SK-N-SH (cell line): ENCODE measurements around the gene SCTR. TPM values are rescaled to one million over a fixed set of nuclear protein-coding genes. Genes with fewer than 3 reads are reported as not detected.

ENCODE experiments used
- CTCF ChIA-PET: fragments of 300-600, 350-600 bp; formaldehyde crosslinking; extraction: SDS; loops from one replicate; lab custom pipeline; 2021; lab: Yijun Ruan, JAX
- POLR2A ChIA-PET: fragments of 350-600 bp; sonication (Branson Sonifier 250); formaldehyde crosslinking; extraction: SDS; loops from one replicate; lab custom pipeline; 2020; ENCODE audit warnings: antibody characterized with exemption, inconsistent platforms; lab: Yijun Ruan, JAX
- DNase-seq: peaks from one replicate; pipeline ENCODE4 v3.0.0; 2012
- H2AFZ ChIP-seq: fragments of 200-600 bp; sonication (generic); 2 replicates; pipeline ENCODE4 v1.8.1; 2016; ENCODE audit warnings: antibody characterized with exemption, mild to moderate bottlenecking, low read depth
- H3F3A ChIP-seq: fragments of 200-600 bp; sonication (generic); replicated peaks from 2 replicates; pipeline ENCODE3; 2016; ENCODE audit warnings: antibody characterized with exemption, mild to moderate bottlenecking; ENCODE audit not compliant: insufficient read depth
- H3K27ac ChIP-seq, 2 experiments: fragments of 200-500 bp in 1 of 2; fragments of 200-600 bp in 1 of 2; sonication (Bioruptor generic) in 1 of 2; sonication (generic), shearing (Covaris generic) in 1 of 2; 2 replicates each; pipeline versions ENCODE4 v1.5.1 to v1.6.1; 2014 to 2016; ENCODE audit warnings: low read depth in 2 of 2, inconsistent platforms in 1 of 2, low read length in 1 of 2, mild to moderate bottlenecking in 1 of 2, mixed read lengths in 1 of 2
- H3K27me3 ChIP-seq: fragments of 200-600 bp; sonication (generic), shearing (Covaris generic); 2 replicates; pipeline ENCODE4 v1.6.1; 2016; ENCODE audit warnings: mixed run types; ENCODE audit not compliant: insufficient read depth
- H3K36me3 ChIP-seq, 2 experiments: fragments of 200-500 bp in 1 of 2; fragments of 200-600 bp in 1 of 2; sonication (Bioruptor generic) in 1 of 2; sonication (generic) in 1 of 2; replicated peaks in 1 of 2; 2 replicates each; pipeline versions ENCODE3 to v1.5.1; 2014 to 2016; ENCODE audit warnings: low read length in 1 of 2, mild to moderate bottlenecking in 1 of 2; ENCODE audit not compliant: insufficient read depth in 2 of 2, control insufficient read depth in 1 of 2
- H3K4me1 ChIP-seq, 2 experiments: fragments of 200-500 bp in 1 of 2; fragments of 200-600 bp in 1 of 2; sonication (Bioruptor generic) in 1 of 2; sonication (generic), shearing (Covaris generic) in 1 of 2; 2 replicates each; pipeline versions ENCODE4 v1.5.1 to v1.6.1; 2014 to 2016; ENCODE audit warnings: low read depth in 1 of 2, low read length in 1 of 2, mixed run types in 1 of 2; ENCODE audit not compliant: insufficient read depth in 2 of 2, control insufficient read depth in 1 of 2
- H3K4me2 ChIP-seq: fragments of 200-600 bp; sonication (generic), shearing (Covaris generic); 2 replicates; pipeline ENCODE4 v1.6.1; 2017; ENCODE audit warnings: mixed run types
- H3K4me3 ChIP-seq, 2 experiments: fragments of 200-500 bp in 1 of 2; fragments of 200-600 bp in 1 of 2; sonication (Bioruptor generic) in 1 of 2; sonication (generic), shearing (Covaris generic) in 1 of 2; 2 replicates each; pipeline versions ENCODE4 v1.5.1 to v1.8.1; 2014 to 2016; ENCODE audit warnings: low read depth in 2 of 2, inconsistent platforms in 1 of 2, low read length in 1 of 2, mild to moderate bottlenecking in 1 of 2, mixed read lengths in 1 of 2, moderate library complexity in 1 of 2
- H3K79me2 ChIP-seq: fragments of 200-600 bp; sonication (generic); 2 replicates; pipeline ENCODE4 v1.8.1; 2017; ENCODE audit warnings: mild to moderate bottlenecking; ENCODE audit not compliant: insufficient read depth
- H3K9ac ChIP-seq: fragments of 200-600 bp; sonication (generic); 2 replicates; pipeline ENCODE4 v1.6.1; 2017; ENCODE audit warnings: mixed run types
- H3K9me2 ChIP-seq: fragments of 200-600 bp; sonication (generic); 2 replicates; pipeline ENCODE4 v1.6.1; 2017; ENCODE audit warnings: mixed run types
- H3K9me3 ChIP-seq: fragments of 200-600 bp; sonication (generic); 2 replicates; pipeline ENCODE4 v1.6.1; 2017; ENCODE audit warnings: mixed run types, mild to moderate bottlenecking, moderate library complexity
- H4K20me1 ChIP-seq: fragments of 200-600 bp; sonication (generic); 2 replicates; pipeline ENCODE4 v1.6.1; 2017; ENCODE audit warnings: mild to moderate bottlenecking, mixed run types; ENCODE audit not compliant: insufficient read depth
- CHD2 ChIP-seq: fragments of 150-350 bp; IDR thresholded peaks from 2 replicates; pipeline ENCODE4 v1.6.1; 2018; ENCODE audit warnings: low read length; ENCODE audit not compliant: partially characterized antibody
- EP300 ChIP-seq, 2 experiments: IDR thresholded peaks; 2 replicates each; pipeline versions ENCODE4 v1.4.0 to v1.6.1; 2012; ENCODE audit warnings: borderline replicate concordance in 1 of 2, low read depth in 1 of 2, low read length in 1 of 2
- EZH2phosphoT487 ChIP-seq: fragments of 200-600 bp; sonication (generic); IDR thresholded peaks from 2 replicates; pipeline ENCODE4 v1.6.1; 2017; ENCODE audit warnings: low read depth, mixed run types, mild to moderate bottlenecking, antibody characterized with exemption, moderate library complexity, borderline replicate concordance
- FOSL2 ChIP-seq: IDR thresholded peaks from 2 replicates; pipeline ENCODE4 v1.4.0; 2012; ENCODE audit warnings: low read depth, mild to moderate bottlenecking, moderate library complexity, borderline replicate concordance
- FOXM1 ChIP-seq: IDR thresholded peaks from 2 replicates; pipeline ENCODE4 v1.4.0; 2012; ENCODE audit warnings: low read depth, mild to moderate bottlenecking
- MXI1 ChIP-seq: IDR thresholded peaks from 2 replicates; pipeline ENCODE4 v1.6.1; 2012; ENCODE audit warnings: mild to moderate bottlenecking, low read depth, low read length, improper control_type of control experiment
- NRF1 ChIP-seq: IDR thresholded peaks from 2 replicates; pipeline ENCODE4 v1.6.1; 2012; ENCODE audit warnings: low read depth, mild to moderate bottlenecking, low read length
- RAD21 ChIP-seq: IDR thresholded peaks from 2 replicates; pipeline ENCODE4 v1.6.1; 2012; ENCODE audit warnings: mild to moderate bottlenecking, low read length
- TAF1 ChIP-seq: IDR thresholded peaks from 2 replicates; pipeline ENCODE4 v1.6.1; 2012; ENCODE audit warnings: low read depth, mild to moderate bottlenecking, low read length, moderate library complexity, borderline replicate concordance
- TCF12 ChIP-seq: IDR thresholded peaks from 2 replicates; pipeline ENCODE4 v1.4.0; 2012
- USF1 ChIP-seq: IDR thresholded peaks from 2 replicates; pipeline ENCODE4 v1.4.0; 2012; ENCODE audit warnings: low read depth, borderline replicate concordance
- YY1 ChIP-seq: IDR thresholded peaks from 2 replicates; pipeline ENCODE4 v1.4.0; 2012; ENCODE audit warnings: low read depth, mild to moderate bottlenecking
- WGBS: methylation state at CpG from one replicate; pipeline ENCODE4 v1.1.6; 2017; ENCODE audit warnings: low lambda C conversion rate; 5-methylcytosine and 5-hydroxymethylcytosine counted together
- polyA plus RNA-seq, 3 experiments: library from polyadenylated mRNA; depleted of rRNA; stranded (reverse); fragments of >200 nt; gene quantifications; 2 replicates each; pipeline ENCODE4 v1.2.3, GENCODE V29; 2012
- TF ChIP-seq, protein P1 (sequence below): fragments of 150-350 bp; IDR thresholded peaks from 2 replicates; pipeline ENCODE4 v1.6.1; 2016; ENCODE audit warnings: mild to moderate bottlenecking, low read depth, low read length

Gene SCTR
- polyA plus RNA-seq, 1 of the 3 experiments (the other 2 are of a cell fraction) = not detected

- no peak overlapping the region for H3K27ac ChIP-seq
- H3K9ac ChIP-seq = no peak overlapping the region
- DNase-seq = no peak
- no peaks in the 10 kb centered on the region for H3K9me2 ChIP-seq
- H4K20me1 ChIP-seq = no peaks in the 10 kb centered on the region
- peaks cover 14% of the 10 kb centered on the region; the same call in 1 of the 2 replicates for H3K27me3 ChIP-seq
- H3F3A ChIP-seq = no peaks in the 10 kb centered on the region
- ChIA-PET CTCF (interaction anchor here (0.7 to 3.5 kb wide), 5 partner anchors 9 to 36 kb away, joined by 3 to 18 read pairs (median 5); no protein-coding TSS in a partner anchor), POLR2A (no interaction called here)
- peaks cover 0 to 6% of the 10 kb centered on the region in 2 experiments; a peak in 1 of 4 replicates for H3K4me1 ChIP-seq
- H3K4me3 ChIP-seq = no peak overlapping the region
- TF ChIP-seq, protein P1, sequence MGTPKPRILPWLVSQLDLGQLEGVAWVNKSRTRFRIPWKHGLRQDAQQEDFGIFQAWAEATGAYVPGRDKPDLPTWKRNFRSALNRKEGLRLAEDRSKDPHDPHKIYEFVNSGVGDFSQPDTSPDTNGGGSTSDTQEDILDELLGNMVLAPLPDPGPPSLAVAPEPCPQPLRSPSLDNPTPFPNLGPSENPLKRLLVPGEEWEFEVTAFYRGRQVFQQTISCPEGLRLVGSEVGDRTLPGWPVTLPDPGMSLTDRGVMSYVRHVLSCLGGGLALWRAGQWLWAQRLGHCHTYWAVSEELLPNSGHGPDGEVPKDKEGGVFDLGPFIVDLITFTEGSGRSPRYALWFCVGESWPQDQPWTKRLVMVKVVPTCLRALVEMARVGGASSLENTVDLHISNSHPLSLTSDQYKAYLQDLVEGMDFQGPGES = no peak
- TF ChIP-seq YY1 = no peak
- no peak for TF ChIP-seq FOSL2
- TF ChIP-seq CHD2 = no peak
- TF ChIP-seq TAF1 = no peak
- no peak for TF ChIP-seq USF1
- H2AFZ ChIP-seq = no peak overlapping the region
- H3K79me2 ChIP-seq = no peaks in the 10 kb centered on the region
- H3K36me3 ChIP-seq = no peaks in the 10 kb centered on the region
- WGBS = 69% methylated on average over 4 of the region's 4 CpGs
- H3K9me3 ChIP-seq = no peaks in the 10 kb centered on the region
- no peak overlapping the region for H3K4me2 ChIP-seq
Measured at GRCh38 chr2:119440873-119441272, 83.4 kb downstream of the SCTR start.

GRCh38 chr2:119440501-119440870 is 83.8 kb downstream of the SCTR start:
- no peaks in the 10 kb centered on the region for H3K36me3 ChIP-seq
- POLR2A ChIA-PET = no interaction called here
- no peaks in the 10 kb centered on the region for H4K20me1 ChIP-seq
- H2AFZ ChIP-seq = no peak overlapping the region
- H3K9me2 ChIP-seq = no peaks in the 10 kb centered on the region
- no peak overlapping the region for H3K4me3 ChIP-seq
- no peak for DNase-seq
- no peaks in the 10 kb centered on the region for H3K79me2 ChIP-seq
- no peaks in the 10 kb centered on the region for H3F3A ChIP-seq
- H3K27me3 ChIP-seq = peaks cover 17% of the 10 kb centered on the region; the same call in 1 of the 2 replicates
- TF ChIP-seq TCF12 (no peak), EP300 (IDR thresholded peaks at IDR 0.05; ENCODE audit: borderline replicate concordance in 1 of 2, low read depth in 1 of 2, low read length in 1 of 2) (no peak), RAD21 (no peak), NRF1 (no peak), FOXM1 (no peak), MXI1 (no peak), EZH2phosphoT487 (no peak)
- H3K27ac ChIP-seq = no peak overlapping the region
- H3K9ac ChIP-seq = no peak overlapping the region
- WGBS = 33% methylated on average over 1 of the region's 1 CpG
- peaks cover 0 to 6% of the 10 kb centered on the region in 2 experiments; a peak in 1 of 4 replicates for H3K4me1 ChIP-seq
- no peaks in the 10 kb centered on the region for H3K9me3 ChIP-seq
- no peak overlapping the region for H3K4me2 ChIP-seq
- CTCF ChIA-PET = interaction anchor here (0.7 to 3.5 kb wide), 4 partner anchors 10 to 36 kb away, joined by 3 to 18 read pairs (median 4); no protein-coding TSS in a partner anchor
